ENCODE data around the gene DIS3L2. TPM values are rescaled to one million over a fixed set of nuclear protein-coding genes. Genes with fewer than 3 reads are reported as not detected.

The DIS3L2 gene
- total RNA-seq, 1 donor, result 24.9 TPM

DNA sequence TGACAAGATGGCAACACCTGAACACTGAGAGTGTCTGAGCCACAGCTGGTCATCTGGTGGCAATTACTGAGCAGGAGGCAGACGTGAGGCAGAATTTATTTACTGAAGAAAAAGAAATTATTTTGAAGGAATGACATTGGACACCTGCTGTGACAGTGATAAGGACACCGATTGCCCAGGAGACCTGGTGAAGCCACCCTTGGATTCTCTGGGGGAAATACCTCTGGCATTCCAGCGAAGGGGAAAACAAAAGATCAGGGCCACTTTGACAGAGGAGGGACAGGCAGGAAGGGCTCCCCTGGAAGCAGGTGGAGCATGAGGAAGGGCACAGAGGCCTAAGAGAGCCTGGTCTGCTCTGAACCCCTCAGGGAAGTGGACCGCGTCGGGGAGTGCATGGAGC is 331.7 kb downstream of the DIS3L2 start:
- no peak overlapping the region for H3K4me3 ChIP-seq (ENCODE audit: low read depth, low read length)
- DNase-seq (ENCODE audit: low read depth), result no peak
- TF ChIP-seq, protein P1, sequence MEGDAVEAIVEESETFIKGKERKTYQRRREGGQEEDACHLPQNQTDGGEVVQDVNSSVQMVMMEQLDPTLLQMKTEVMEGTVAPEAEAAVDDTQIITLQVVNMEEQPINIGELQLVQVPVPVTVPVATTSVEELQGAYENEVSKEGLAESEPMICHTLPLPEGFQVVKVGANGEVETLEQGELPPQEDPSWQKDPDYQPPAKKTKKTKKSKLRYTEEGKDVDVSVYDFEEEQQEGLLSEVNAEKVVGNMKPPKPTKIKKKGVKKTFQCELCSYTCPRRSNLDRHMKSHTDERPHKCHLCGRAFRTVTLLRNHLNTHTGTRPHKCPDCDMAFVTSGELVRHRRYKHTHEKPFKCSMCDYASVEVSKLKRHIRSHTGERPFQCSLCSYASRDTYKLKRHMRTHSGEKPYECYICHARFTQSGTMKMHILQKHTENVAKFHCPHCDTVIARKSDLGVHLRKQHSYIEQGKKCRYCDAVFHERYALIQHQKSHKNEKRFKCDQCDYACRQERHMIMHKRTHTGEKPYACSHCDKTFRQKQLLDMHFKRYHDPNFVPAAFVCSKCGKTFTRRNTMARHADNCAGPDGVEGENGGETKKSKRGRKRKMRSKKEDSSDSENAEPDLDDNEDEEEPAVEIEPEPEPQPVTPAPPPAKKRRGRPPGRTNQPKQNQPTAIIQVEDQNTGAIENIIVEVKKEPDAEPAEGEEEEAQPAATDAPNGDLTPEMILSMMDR (IDR thresholded peaks at IDR 0.05; ENCODE audit: insufficient read depth, low read length), result no peak

GRCh38 chr2:232295971-232296370 is 334.5 kb downstream of the DIS3L2 start:
- no peak for DNase-seq (ENCODE audit: low read depth)
- no peak overlapping the region for H3K4me3 ChIP-seq (ENCODE audit: low read depth, low read length)
- TF ChIP-seq, protein P1 (IDR thresholded peaks at IDR 0.05; ENCODE audit: insufficient read depth, low read length), result no peak

- DNase-seq (ENCODE audit: low read depth), result no peak
- no peak overlapping the region for H3K4me3 ChIP-seq (ENCODE audit: low read depth, low read length)
- TF ChIP-seq, protein P1 (IDR thresholded peaks at IDR 0.05; ENCODE audit: insufficient read depth, low read length), result no peak
Observed at GRCh38 chr2:232296776-232297525, 335.4 kb downstream of the DIS3L2 start.

GRCh38 chr2:232299084-232299483 is 337.6 kb downstream of the DIS3L2 start:
- H3K4me3 ChIP-seq (ENCODE audit: low read depth, low read length), result no peak overlapping the region
- TF ChIP-seq, protein P1 (IDR thresholded peaks at IDR 0.05; ENCODE audit: insufficient read depth, low read length), result no peak
- no peak for DNase-seq (ENCODE audit: low read depth)

DNA sequence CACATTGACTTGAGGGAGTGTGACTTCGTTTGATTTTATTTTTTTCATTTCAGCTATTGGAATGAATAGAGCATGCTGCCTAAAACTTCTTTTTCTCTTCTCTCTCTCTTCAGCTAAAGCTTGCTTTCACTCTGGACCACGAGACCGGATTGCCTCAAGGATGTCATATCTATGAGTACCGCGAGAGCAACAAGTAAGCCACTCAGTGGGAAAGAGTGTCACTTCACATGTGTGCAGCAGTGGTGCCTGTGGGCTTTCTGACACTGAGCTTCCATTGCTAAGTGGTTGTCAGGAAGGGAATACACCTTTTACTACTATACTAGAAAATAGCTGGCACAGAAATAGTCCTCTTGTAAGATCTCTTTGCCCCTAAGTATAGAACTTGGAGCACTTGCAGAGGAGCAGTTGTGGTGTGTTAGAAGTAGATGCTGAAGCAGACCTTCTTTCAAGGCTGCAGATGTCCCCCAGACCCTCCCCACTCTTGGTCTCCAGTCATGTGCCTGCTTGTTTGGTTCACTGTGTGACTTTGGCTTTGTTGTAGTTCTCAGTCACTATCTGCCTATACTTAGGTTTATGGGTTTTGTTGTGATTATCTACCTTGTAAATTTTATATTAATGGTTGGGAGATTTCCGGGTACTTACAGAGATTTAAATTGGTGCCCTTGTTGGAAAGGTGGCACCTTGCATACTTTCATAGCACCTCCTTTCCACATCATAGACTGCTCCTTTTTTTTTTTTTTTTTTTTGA is 338.6 kb downstream of the DIS3L2 start:
- TF ChIP-seq, protein P1 (IDR thresholded peaks at IDR 0.05; ENCODE audit: insufficient read depth, low read length), result no peak
- no peak for DNase-seq (ENCODE audit: low read depth)
- no peak overlapping the region for H3K4me3 ChIP-seq (ENCODE audit: low read depth, low read length)

DNA sequence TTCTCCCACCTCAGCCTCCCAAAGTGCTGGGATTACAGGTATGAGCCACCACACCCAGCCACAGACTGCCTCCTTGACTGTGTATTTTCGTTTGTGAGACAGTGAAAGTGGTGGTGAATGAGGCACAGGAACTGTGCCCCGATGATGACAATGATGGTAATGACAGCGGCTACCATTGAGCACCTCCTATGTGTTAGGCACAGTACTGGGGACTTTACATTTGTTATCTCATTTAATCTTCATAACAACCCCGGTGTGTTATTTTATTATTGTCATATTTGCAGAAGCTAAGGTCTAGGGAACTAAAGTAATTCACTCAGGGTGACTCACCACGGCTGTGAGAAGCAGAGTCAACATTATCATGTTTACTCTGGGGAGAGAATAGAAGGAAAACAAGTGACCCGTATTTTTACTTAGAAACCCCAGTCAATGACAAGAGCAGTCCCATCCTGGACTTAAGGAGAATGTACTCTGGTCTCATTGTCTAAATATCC is 339.4 kb downstream of the DIS3L2 start:
- TF ChIP-seq, protein P1 (IDR thresholded peaks at IDR 0.05; ENCODE audit: insufficient read depth, low read length), result no peak
- H3K4me3 ChIP-seq (ENCODE audit: low read depth, low read length), result no peak overlapping the region
- no peak for DNase-seq (ENCODE audit: low read depth)

Measured in fibroblast of the aortic adventitia (primary cell).